Right lobe of liver (tissue), 6 donors: Measurements from ENCODE around the gene KLHL1. TPM values are rescaled to one million over a fixed set of nuclear protein-coding genes. Genes with fewer than 3 reads are reported as not detected.

Experiments
- ATAC-seq, 4 donors: fragments of 200-7000 bp; cut with Tn5 transposase; one replicate each; pipeline ENCODE4 v1.9.1; 2020; ENCODE audit warnings: mild to moderate bottlenecking in 4 of 4, moderate library complexity in 4 of 4
- DNase-seq, 3 donors: peaks; one replicate each; pipeline ENCODE4 v3.0.0-alpha.2; 2020
- H3K27ac ChIP-seq, 3 donors: fragments of 200-600 bp; one replicate each; pipeline ENCODE4 v1.8.0; 2022
- H3K27me3 ChIP-seq, 2 donors: fragments of 200-600 bp; one replicate each; pipeline ENCODE4 v1.8.0; 2022
- H3K36me3 ChIP-seq, 4 donors: fragments of 200-600 bp; sonication (generic) in 1 of 4; one replicate each; pipeline versions ENCODE4 v1.5.1 to v1.8.0; 2017 to 2022; ENCODE audit warnings: control low read depth in 1 of 4
- H3K4me1 ChIP-seq, 4 donors: fragments of 200-600 bp; sonication (generic) in 1 of 4; one replicate each; pipeline versions ENCODE4 v1.5.1 to v1.8.0; 2017 to 2022; ENCODE audit warnings: control low read depth in 1 of 4
- H3K4me3 ChIP-seq, 3 donors: fragments of 200-600 bp; one replicate each; pipeline ENCODE4 v1.8.0; 2022
- H3K9me3 ChIP-seq, 4 donors: fragments of 200-600 bp; sonication (generic) in 1 of 4; one replicate each; pipeline versions ENCODE4 v1.5.1 to v1.8.0; 2017 to 2022; ENCODE audit warnings: control low read depth in 1 of 4
- POLR2A ChIP-seq: fragments of 450-650 bp; IDR thresholded peaks from one replicate; pipeline ENCODE4 v1.6.1; 2017; ENCODE audit warnings: antibody characterized with exemption, mild to moderate bottlenecking
- WGBS: methylation state at CpG from one replicate; pipeline ENCODE4 v1.1.6; 2018; ENCODE audit warnings: low coverage, low lambda C conversion rate; ENCODE audit not compliant: insufficient coverage; ENCODE audit errors: missing lambda C conversion rate; 5-methylcytosine and 5-hydroxymethylcytosine counted together
- intact Hi-C, 2 donors: fragments of 100-400 bp; cut with DNase I; formaldehyde crosslinking; loops; one replicate each; pipeline versions ENCODE4 v1.11.2 to v1.14.1; 2022
- small RNA-seq, 2 experiments: library from RNA; depleted of rRNA; stranded (forward); fragments of <200 nt; gene quantifications; one replicate each; pipeline ENCODE3, GENCODE V24; 2016
- total RNA-seq, 6 experiments: library from RNA; depleted of rRNA in 2 of 6; stranded (reverse); fragments of >200 nt in 2 of 6; fragmentation: NEBNext Ultra II Directional in 3 of 6; extraction: Animal tissue kit (Norgen Biotek cat#: 25700) in 3 of 6; gene quantifications; one replicate each; pipeline versions ENCODE4 v1.1.0 to v1.2.4, GENCODE V29; 2016 to 2023
- TF ChIP-seq, protein P1 (sequence below), 4 donors: fragments of 200-600 bp in 3 of 4; fragments of 450-650 bp in 1 of 4; IDR thresholded peaks; one replicate each; pipeline versions ENCODE4 v1.5.1 to v1.8.0; 2016 to 2022; ENCODE audit warnings: antibody characterized with exemption in 4 of 4, mild to moderate bottlenecking in 2 of 4
- donor health status: DM: no; HTN: yes; CAD: no.
- donor health status: DM: no; HTN: no; CAD: no.
- donor health status: DM: no; HTN: no; CAD: no.
- donor health status: DM: no; HTN: yes; CAD: no.
- donor health status: DM: no; HTN: yes; CAD: no.

KLHL1 gene
- total RNA-seq, 6 experiments from 2014 or later = not detected

GRCh38 chr13:69657676-69658075, 450.6 kb downstream of the KLHL1 start:
- DNase-seq (no peak), ATAC-seq (no peak)
- no peaks in the 10 kb centered on the region for H3K36me3 ChIP-seq
- TF ChIP-seq, protein P1, sequence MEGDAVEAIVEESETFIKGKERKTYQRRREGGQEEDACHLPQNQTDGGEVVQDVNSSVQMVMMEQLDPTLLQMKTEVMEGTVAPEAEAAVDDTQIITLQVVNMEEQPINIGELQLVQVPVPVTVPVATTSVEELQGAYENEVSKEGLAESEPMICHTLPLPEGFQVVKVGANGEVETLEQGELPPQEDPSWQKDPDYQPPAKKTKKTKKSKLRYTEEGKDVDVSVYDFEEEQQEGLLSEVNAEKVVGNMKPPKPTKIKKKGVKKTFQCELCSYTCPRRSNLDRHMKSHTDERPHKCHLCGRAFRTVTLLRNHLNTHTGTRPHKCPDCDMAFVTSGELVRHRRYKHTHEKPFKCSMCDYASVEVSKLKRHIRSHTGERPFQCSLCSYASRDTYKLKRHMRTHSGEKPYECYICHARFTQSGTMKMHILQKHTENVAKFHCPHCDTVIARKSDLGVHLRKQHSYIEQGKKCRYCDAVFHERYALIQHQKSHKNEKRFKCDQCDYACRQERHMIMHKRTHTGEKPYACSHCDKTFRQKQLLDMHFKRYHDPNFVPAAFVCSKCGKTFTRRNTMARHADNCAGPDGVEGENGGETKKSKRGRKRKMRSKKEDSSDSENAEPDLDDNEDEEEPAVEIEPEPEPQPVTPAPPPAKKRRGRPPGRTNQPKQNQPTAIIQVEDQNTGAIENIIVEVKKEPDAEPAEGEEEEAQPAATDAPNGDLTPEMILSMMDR (IDR thresholded peaks at IDR 0.05) = no peak
- no peak for TF ChIP-seq POLR2A
- H3K4me1 ChIP-seq = peaks cover 0 to 5% (median 0%) of the 10 kb centered on the region in 4 donors
- no peak overlapping the region for H3K27ac ChIP-seq
- H3K27me3 ChIP-seq = no peaks in the 10 kb centered on the region
- H3K9me3 ChIP-seq = no peaks in the 10 kb centered on the region
- no peak overlapping the region for H3K4me3 ChIP-seq
- WGBS = 56% methylated on average over 1 of the region's 2 CpGs
- intact Hi-C loops = no loop called here

GRCh38 chr13:69654392-69654791, 453.9 kb downstream of the KLHL1 start:
- TF ChIP-seq POLR2A = no peak
- TF ChIP-seq, protein P1 (IDR thresholded peaks at IDR 0.05) = no peak
- intact Hi-C loops = no loop called here
- Histone ChIP-seq H3K27ac (no peak overlapping the region), H3K4me3 (peak overlapping the region in 1 of 3 donors; percentile 15), H3K9me3 (no peaks in the 10 kb centered on the region), H3K27me3 (no peaks in the 10 kb centered on the region), H3K4me1 (peaks cover 0 to 5% (median 0%) of the 10 kb centered on the region in 4 donors), H3K36me3 (no peaks in the 10 kb centered on the region)
- DNase-seq = no peak
- peak; percentile 43 to 82 (median 63) for ATAC-seq
- WGBS = 25% methylated on average over 5 of the region's 5 CpGs

Small RNA genes within 50 kb of the gene (small RNA-seq; reads per million reads assigned to genes)
- 0 reads per million in 2 experiments for gene RNY3P10

Other genes with a start within 250 kb of the KLHL1 start
- not detected for gene ATXN8OS, start 626 bp downstream of the KLHL1 start, total RNA-seq